Loucy (cell line): ENCODE measurements around the gene SRSF4.

Experiments
- H2AFZ ChIP-seq: fragments of 200-600 bp; sonication (generic); 2 replicates; pipeline ENCODE4 v1.6.0; 2016; ENCODE audit warnings: antibody characterized with exemption, mild to moderate bottlenecking, low read length, moderate library complexity
- H3F3A ChIP-seq: fragments of 200-600 bp; 2 replicates; pipeline ENCODE4 v1.6.0; 2016; ENCODE audit warnings: antibody characterized with exemption, low read depth, mild to moderate bottlenecking
- H3K27me3 ChIP-seq: fragments of 200-600 bp; sonication (generic); 2 replicates; pipeline ENCODE4 v1.6.1; 2014; ENCODE audit warnings: low read length, mild to moderate bottlenecking; ENCODE audit not compliant: insufficient read depth, poor library complexity, severe bottlenecking
- H3K36me3 ChIP-seq: fragments of 200-600 bp; sonication (generic); 2 replicates; pipeline ENCODE4 v1.6.1; 2016; ENCODE audit warnings: low read length; ENCODE audit not compliant: insufficient read depth
- H3K4me1 ChIP-seq: fragments of 200-600 bp; sonication (generic); 2 replicates; pipeline ENCODE4 v1.5.1; 2014; ENCODE audit warnings: low read length, mild to moderate bottlenecking; ENCODE audit not compliant: insufficient read depth, poor library complexity, severe bottlenecking
- H3K4me2 ChIP-seq: fragments of 200-600 bp; sonication (generic); 2 replicates; pipeline ENCODE4 v1.6.0; 2014; ENCODE audit warnings: antibody characterized with exemption, low read length, low read depth, mild to moderate bottlenecking; ENCODE audit not compliant: poor library complexity, severe bottlenecking
- H3K4me3 ChIP-seq: fragments of 200-600 bp; sonication (generic); 2 replicates; pipeline ENCODE4 v1.5.1; 2014; ENCODE audit warnings: low read length, mild to moderate bottlenecking, mixed read lengths; ENCODE audit not compliant: poor library complexity, severe bottlenecking
- H3K79me2 ChIP-seq: fragments of 200-600 bp; sonication (generic); 2 replicates; pipeline ENCODE4 v1.6.1; 2014; ENCODE audit warnings: low read length; ENCODE audit not compliant: insufficient read depth
- H3K9ac ChIP-seq: fragments of 200-600 bp; sonication (generic); 2 replicates; pipeline ENCODE4 v1.6.0; 2014; ENCODE audit warnings: mild to moderate bottlenecking, low read depth, low read length, moderate library complexity; ENCODE audit not compliant: poor library complexity, severe bottlenecking
- H3K9me2 ChIP-seq: fragments of 200-600 bp; sonication (generic); replicated peaks from 2 replicates; pipeline ENCODE4 v1.6.1; 2016; ENCODE audit warnings: low read depth, low read length, mixed read lengths
- H3K9me3 ChIP-seq: fragments of 200-600 bp; sonication (generic); 2 replicates; pipeline ENCODE4 v1.6.1; 2014; ENCODE audit warnings: mild to moderate bottlenecking, antibody characterized with exemption, low read length, low read depth; ENCODE audit not compliant: insufficient read depth
- H4K20me1 ChIP-seq: fragments of 200-600 bp; sonication (generic); 2 replicates; pipeline ENCODE4 v1.6.0; 2014; ENCODE audit warnings: antibody characterized with exemption, low read length, mild to moderate bottlenecking; ENCODE audit not compliant: insufficient read depth, poor library complexity, severe bottlenecking
- EZH2phosphoT487 ChIP-seq: fragments of 200-600 bp; IDR thresholded peaks from 2 replicates; pipeline ENCODE4 v1.6.1; 2018; ENCODE audit warnings: antibody characterized with exemption, mild to moderate bottlenecking, moderate library complexity, borderline replicate concordance
- TF ChIP-seq, protein P1 (sequence below): fragments of 200-600 bp; sonication (generic); conservative IDR thresholded peaks from 2 replicates; pipeline ENCODE4 v1.5.1; 2014; ENCODE audit warnings: mild to moderate bottlenecking, antibody characterized with exemption, low read length

SRSF4 gene

DNA sequence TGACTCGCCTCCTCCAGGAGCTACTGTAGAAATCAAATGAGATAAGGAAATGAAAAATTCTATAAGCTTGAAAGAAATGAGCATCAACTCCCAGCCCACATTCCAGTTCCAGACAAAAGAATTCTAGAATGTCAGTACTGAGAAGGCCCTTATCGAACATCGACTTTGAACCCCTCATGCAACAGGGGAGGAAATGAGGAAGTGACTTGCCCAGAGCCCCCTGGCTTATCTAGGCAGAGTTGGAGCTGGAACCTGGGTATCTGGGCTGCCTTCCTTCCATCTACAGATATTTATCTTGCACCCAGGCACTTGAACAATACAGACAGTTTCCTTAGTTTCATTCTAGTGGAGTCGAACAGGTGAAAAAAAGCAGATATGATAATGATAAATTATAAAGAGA, 26.7 kb upstream of the SRSF4 start:
- Histone ChIP-seq H3K4me3 (no peak overlapping the region), H3K36me3 (no peaks in the 10 kb centered on the region), H3K9ac (no peak overlapping the region), H4K20me1 (no peaks in the 10 kb centered on the region), H2AFZ (no peak overlapping the region), H3K27me3 (no peaks in the 10 kb centered on the region), H3K79me2 (no peaks in the 10 kb centered on the region), H3K9me2 (no peaks in the 10 kb centered on the region), H3K4me2 (no peak overlapping the region), H3F3A (no peaks in the 10 kb centered on the region), H3K4me1 (no peaks in the 10 kb centered on the region), H3K9me3 (no peaks in the 10 kb centered on the region)
- TF ChIP-seq, protein P1, sequence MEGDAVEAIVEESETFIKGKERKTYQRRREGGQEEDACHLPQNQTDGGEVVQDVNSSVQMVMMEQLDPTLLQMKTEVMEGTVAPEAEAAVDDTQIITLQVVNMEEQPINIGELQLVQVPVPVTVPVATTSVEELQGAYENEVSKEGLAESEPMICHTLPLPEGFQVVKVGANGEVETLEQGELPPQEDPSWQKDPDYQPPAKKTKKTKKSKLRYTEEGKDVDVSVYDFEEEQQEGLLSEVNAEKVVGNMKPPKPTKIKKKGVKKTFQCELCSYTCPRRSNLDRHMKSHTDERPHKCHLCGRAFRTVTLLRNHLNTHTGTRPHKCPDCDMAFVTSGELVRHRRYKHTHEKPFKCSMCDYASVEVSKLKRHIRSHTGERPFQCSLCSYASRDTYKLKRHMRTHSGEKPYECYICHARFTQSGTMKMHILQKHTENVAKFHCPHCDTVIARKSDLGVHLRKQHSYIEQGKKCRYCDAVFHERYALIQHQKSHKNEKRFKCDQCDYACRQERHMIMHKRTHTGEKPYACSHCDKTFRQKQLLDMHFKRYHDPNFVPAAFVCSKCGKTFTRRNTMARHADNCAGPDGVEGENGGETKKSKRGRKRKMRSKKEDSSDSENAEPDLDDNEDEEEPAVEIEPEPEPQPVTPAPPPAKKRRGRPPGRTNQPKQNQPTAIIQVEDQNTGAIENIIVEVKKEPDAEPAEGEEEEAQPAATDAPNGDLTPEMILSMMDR = no peak
- TF ChIP-seq EZH2phosphoT487 = no peak

GRCh38 chr1:29202584-29203340, 21.1 kb upstream of the SRSF4 start:
- no peaks in the 10 kb centered on the region for H3K79me2 ChIP-seq
- H3K4me3 ChIP-seq = no peak overlapping the region
- H3K36me3 ChIP-seq = no peaks in the 10 kb centered on the region
- no peaks in the 10 kb centered on the region for H3F3A ChIP-seq
- H3K9me3 ChIP-seq = no peaks in the 10 kb centered on the region
- peaks cover 17% of the 10 kb centered on the region for H3K4me1 ChIP-seq
- peak overlapping the region; percentile 26 for H3K4me2 ChIP-seq
- H3K27me3 ChIP-seq = no peaks in the 10 kb centered on the region
- H3K9ac ChIP-seq = peak overlapping the region; percentile 42
- no peaks in the 10 kb centered on the region for H4K20me1 ChIP-seq
- H2AFZ ChIP-seq = peak overlapping the region; percentile 41; the same call in 1 of the 2 replicates
- H3K9me2 ChIP-seq = no peaks in the 10 kb centered on the region
- TF ChIP-seq EZH2phosphoT487 = no peak
- TF ChIP-seq, protein P1 = peak; percentile 99

GRCh38 chr1:29202053-29202452, 20.4 kb upstream of the SRSF4 start:
- Histone ChIP-seq H3K4me1 (peaks cover 17% of the 10 kb centered on the region), H2AFZ (peak overlapping the region; percentile 41; the same call in 1 of the 2 replicates), H3K4me3 (no peak overlapping the region), H3K9me2 (no peaks in the 10 kb centered on the region), H3K79me2 (no peaks in the 10 kb centered on the region), H3K27me3 (no peaks in the 10 kb centered on the region), H3K36me3 (no peaks in the 10 kb centered on the region), H3K9me3 (no peaks in the 10 kb centered on the region), H3F3A (no peaks in the 10 kb centered on the region), H3K4me2 (peak overlapping the region; percentile 26), H4K20me1 (no peaks in the 10 kb centered on the region), H3K9ac (peak overlapping the region; percentile 42)
- TF ChIP-seq, protein P1 = no peak
- TF ChIP-seq EZH2phosphoT487 = no peak
